Tibial nerve (tissue), 4 donors: ENCODE results near the gene PKDREJ.

Experiments used
- CTCF ChIP-seq, 5 experiments: fragments of 200-600 bp in 3 of 5; fragments of 450-650 bp in 2 of 5; sonication (generic) in 3 of 5; IDR thresholded peaks; one replicate each; pipeline ENCODE4 v1.5.1; 2016 to 2019; ENCODE audit warnings: antibody characterized with exemption in 5 of 5, mild to moderate bottlenecking in 3 of 5, moderate library complexity in 2 of 5
- EP300 ChIP-seq, 2 donors: sonication (generic); formaldehyde crosslinking; IDR thresholded peaks; one replicate each; pipeline ENCODE4 v1.6.1; 2017; ENCODE audit warnings: antibody characterized with exemption in 2 of 2, mild to moderate bottlenecking in 1 of 2
- POLR2A ChIP-seq, 2 donors: fragments of 450-650 bp; IDR thresholded peaks; one replicate each; pipeline ENCODE4 v1.6.1; 2017; ENCODE audit warnings: antibody characterized with exemption in 2 of 2, mild to moderate bottlenecking in 2 of 2, moderate library complexity in 2 of 2

- TF ChIP-seq CTCF (IDR thresholded peaks at IDR 0.05) (no peak), POLR2A (IDR thresholded peaks at IDR 0.05) (no peak), EP300 (IDR thresholded peaks at IDR 0.05) (no peak)
These were observed 37.5 kb downstream of the PKDREJ start for GRCh38 chr22:46225631-46226030.
